ENCODE data around the gene BRD7. TPM values are rescaled to one million over a fixed set of nuclear protein-coding genes. Genes with fewer than 3 reads are reported as not detected.

Gene BRD7
- total and polyA plus RNA-seq, 10 of the 15 experiments (the other 5 are each of a cell fraction or from before 2014, with no cell fraction given), result 16.9 to 74.7 (median 52.0) TPM

GRCh38 chr16:50282010-50282538 lies 86.7 kb downstream of the BRD7 start (continued):
- TF ChIP-seq USF1 (IDR thresholded peaks at IDR 0.05; ENCODE audit: borderline replicate concordance, extremely low read length, insufficient read depth, low read depth, low read length), result no peak
- peak; percentile 84 for TF ChIP-seq CHD2 (IDR thresholded peaks at IDR 0.05; ENCODE audit: borderline replicate concordance, low read depth, low read length)
- TF ChIP-seq NFXL1 (IDR thresholded peaks at IDR 0.05; ENCODE audit: borderline replicate concordance), result no peak
- TF ChIP-seq ESRRA (IDR thresholded peaks at IDR 0.05; ENCODE audit: low read length), result no peak
- peak; percentile 16; the same call in 1 of the 2 replicates for TF ChIP-seq JUNB (IDR thresholded peaks at IDR 0.05)
- TF ChIP-seq STAT1 (conservative IDR thresholded peaks at IDR 0.05), result no peak
- TF ChIP-seq NR2C2 (IDR thresholded peaks at IDR 0.05; ENCODE audit: borderline replicate concordance, control insufficient read depth, insufficient read length, low read depth), result no peak
- TF ChIP-seq MEF2A (IDR thresholded peaks at IDR 0.05; ENCODE audit: insufficient read depth, low read depth, low read length), result peak; percentile 74
- TF ChIP-seq ASH2L (IDR thresholded peaks at IDR 0.05; ENCODE audit: borderline replicate concordance, low read depth), result no peak
- TF ChIP-seq HSF1 (IDR thresholded peaks at IDR 0.05; ENCODE audit: low read depth, low read length), result peak; percentile 89
- TF ChIP-seq TBL1XR1 (IDR thresholded peaks at IDR 0.05; ENCODE audit: low read depth, low read length), result peak; percentile 59; the same call in 1 of the 2 replicates
- TF ChIP-seq RFX5 (IDR thresholded peaks at IDR 0.05; ENCODE audit: low read depth, low read length), result no peak; the same call in 1 of the 2 replicates
- TF ChIP-seq NBN (IDR thresholded peaks at IDR 0.05), result peak; percentile 93
- peak; percentile 47; the same call in 1 of the 2 replicates for TF ChIP-seq ATF2 (IDR thresholded peaks at IDR 0.05; ENCODE audit: low read length)
- no peak for TF ChIP-seq NR2C1 (IDR thresholded peaks at IDR 0.05)

Measured in GM12878 (cell line).